Hepatocyte (in vitro differentiated cells): Measurements from ENCODE around the gene AMIGO2. TPM values are rescaled to one million over a fixed set of nuclear protein-coding genes. Genes with fewer than 3 reads are reported as not detected.

ENCODE experiments used
- DNase-seq: peaks from one replicate; pipeline ENCODE4 v3.0.0-alpha.2; 2016; ENCODE audit warnings: low spot score
- H2AFZ ChIP-seq: fragments of 200-600 bp; sonication (generic); 2 replicates; pipeline ENCODE4 v1.6.0; 2016; ENCODE audit warnings: antibody characterized with exemption, mild to moderate bottlenecking
- H3K27ac ChIP-seq: fragments of 200-600 bp; sonication (generic); 2 replicates; pipeline ENCODE4 v1.5.1; 2016; ENCODE audit warnings: mild to moderate bottlenecking
- H3K27me3 ChIP-seq: fragments of 200-600 bp; sonication (generic); 2 replicates; pipeline ENCODE4 v1.6.1; 2016
- H3K36me3 ChIP-seq: fragments of 200-600 bp; sonication (generic); replicated peaks from 2 replicates; pipeline ENCODE4 v1.5.1; 2016; ENCODE audit warnings: low read depth; ENCODE audit not compliant: insufficient read depth
- H3K4me1 ChIP-seq: fragments of 200-600 bp; sonication (generic); 2 replicates; pipeline ENCODE4 v1.5.1; 2016; ENCODE audit warnings: mild to moderate bottlenecking, moderate library complexity; ENCODE audit not compliant: insufficient read depth
- H3K4me2 ChIP-seq: fragments of 200-600 bp; sonication (generic); 2 replicates; pipeline ENCODE4 v1.6.0; 2016
- H3K4me3 ChIP-seq: fragments of 200-600 bp; sonication (generic); 2 replicates; pipeline ENCODE4 v1.5.1; 2016; ENCODE audit warnings: mild to moderate bottlenecking
- H3K79me2 ChIP-seq: fragments of 200-600 bp; sonication (generic); 2 replicates; pipeline ENCODE4 v1.6.0; 2017; ENCODE audit warnings: mild to moderate bottlenecking
- H3K9me2 ChIP-seq: fragments of 200-600 bp; sonication (generic); replicated peaks from 2 replicates; pipeline ENCODE4 v1.6.0; 2017; ENCODE audit warnings: mild to moderate bottlenecking; ENCODE audit not compliant: insufficient read depth
- H3K9me3 ChIP-seq: fragments of 200-600 bp; sonication (generic); 2 replicates; pipeline ENCODE4 v1.5.1; 2016; ENCODE audit warnings: low read depth, mild to moderate bottlenecking
- H4K20me1 ChIP-seq: fragments of 200-600 bp; sonication (generic); 2 replicates; pipeline ENCODE4 v1.6.0; 2016; ENCODE audit warnings: mild to moderate bottlenecking; ENCODE audit not compliant: insufficient read depth, poor library complexity, severe bottlenecking
- EZH2 ChIP-seq: fragments of 200-600 bp; sonication (generic); IDR thresholded peaks from 2 replicates; pipeline ENCODE4 v1.6.1; 2016; ENCODE audit warnings: antibody characterized with exemption, mild to moderate bottlenecking, borderline replicate concordance
- EZH2phosphoT487 ChIP-seq: fragments of 200-600 bp; sonication (generic); IDR thresholded peaks from one replicate; pipeline ENCODE4 v1.6.1; 2018; ENCODE audit warnings: antibody characterized with exemption, mild to moderate bottlenecking, low read depth, moderate library complexity; ENCODE audit not compliant: unreplicated experiment, severe bottlenecking
- WGBS: methylation state at CpG from one replicate; pipeline ENCODE4 v1.1.6; 2016; ENCODE audit warnings: low lambda C conversion rate; ENCODE audit errors: missing lambda C conversion rate; 5-methylcytosine and 5-hydroxymethylcytosine counted together
- polyA plus RNA-seq: library from polyadenylated mRNA; unstranded; fragments of >200 nt; fragmentation: Nextera tagmentation; extraction: Ambion mirVana; gene quantifications from 2 replicates; pipeline ENCODE4 v1.2.1, GENCODE V29; 2016
- total RNA-seq: library from RNA; depleted of rRNA; stranded (reverse); fragments of >200 nt; gene quantifications from 2 replicates; pipeline ENCODE4 v1.2.3, GENCODE V29; 2014
- TF ChIP-seq, protein P1 (sequence below): fragments of 200-600 bp; sonication (generic); IDR thresholded peaks from 2 replicates; pipeline ENCODE4 v1.5.1; 2016; ENCODE audit warnings: antibody characterized with exemption, mild to moderate bottlenecking; ENCODE audit not compliant: poor library complexity

Gene AMIGO2
- total and polyA plus RNA-seq, 2 experiments from 2014 or later, result 57.8 to 65.6 TPM

DNA sequence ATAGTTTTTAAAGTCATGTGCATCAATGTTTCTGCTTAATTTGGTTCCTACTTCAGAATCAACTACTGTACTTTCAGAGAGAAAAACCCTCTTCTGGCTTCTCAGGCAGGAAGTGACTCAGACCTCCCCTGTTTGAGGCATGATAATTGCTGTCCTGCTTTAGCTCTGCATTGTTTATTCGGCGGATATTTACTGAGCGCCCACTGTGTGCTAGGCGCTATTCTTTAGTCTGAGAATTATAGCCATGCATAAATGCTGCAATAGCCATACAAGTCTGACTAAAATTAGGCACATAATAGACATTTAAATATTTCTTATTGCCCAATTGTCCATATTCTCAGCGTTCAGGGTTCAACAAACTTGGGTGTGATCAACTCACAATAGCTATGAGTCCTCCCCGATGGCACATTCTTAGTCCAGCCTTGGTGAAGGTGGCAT is 6.1 kb upstream of the AMIGO2 start:
- Histone ChIP-seq H3K9me3 (no peaks in the 10 kb centered on the region), H3K9me2 (no peaks in the 10 kb centered on the region), H3K36me3 (no peaks in the 10 kb centered on the region), H3K79me2 (no peaks in the 10 kb centered on the region), H3K27ac (peak overlapping the region; percentile 64), H4K20me1 (no peaks in the 10 kb centered on the region), H3K4me3 (no peak overlapping the region), H3K27me3 (no peaks in the 10 kb centered on the region), H3K4me1 (peaks cover 42% of the 10 kb centered on the region), H3K4me2 (peak overlapping the region; percentile 19), H2AFZ (no peak overlapping the region)
- TF ChIP-seq, protein P1, sequence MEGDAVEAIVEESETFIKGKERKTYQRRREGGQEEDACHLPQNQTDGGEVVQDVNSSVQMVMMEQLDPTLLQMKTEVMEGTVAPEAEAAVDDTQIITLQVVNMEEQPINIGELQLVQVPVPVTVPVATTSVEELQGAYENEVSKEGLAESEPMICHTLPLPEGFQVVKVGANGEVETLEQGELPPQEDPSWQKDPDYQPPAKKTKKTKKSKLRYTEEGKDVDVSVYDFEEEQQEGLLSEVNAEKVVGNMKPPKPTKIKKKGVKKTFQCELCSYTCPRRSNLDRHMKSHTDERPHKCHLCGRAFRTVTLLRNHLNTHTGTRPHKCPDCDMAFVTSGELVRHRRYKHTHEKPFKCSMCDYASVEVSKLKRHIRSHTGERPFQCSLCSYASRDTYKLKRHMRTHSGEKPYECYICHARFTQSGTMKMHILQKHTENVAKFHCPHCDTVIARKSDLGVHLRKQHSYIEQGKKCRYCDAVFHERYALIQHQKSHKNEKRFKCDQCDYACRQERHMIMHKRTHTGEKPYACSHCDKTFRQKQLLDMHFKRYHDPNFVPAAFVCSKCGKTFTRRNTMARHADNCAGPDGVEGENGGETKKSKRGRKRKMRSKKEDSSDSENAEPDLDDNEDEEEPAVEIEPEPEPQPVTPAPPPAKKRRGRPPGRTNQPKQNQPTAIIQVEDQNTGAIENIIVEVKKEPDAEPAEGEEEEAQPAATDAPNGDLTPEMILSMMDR, result no peak
- no peak for TF ChIP-seq EZH2phosphoT487
- TF ChIP-seq EZH2, result no peak
- peak; percentile 46 for DNase-seq
- WGBS, result 30% methylated on average over 6 of the region's 6 CpGs

DNA sequence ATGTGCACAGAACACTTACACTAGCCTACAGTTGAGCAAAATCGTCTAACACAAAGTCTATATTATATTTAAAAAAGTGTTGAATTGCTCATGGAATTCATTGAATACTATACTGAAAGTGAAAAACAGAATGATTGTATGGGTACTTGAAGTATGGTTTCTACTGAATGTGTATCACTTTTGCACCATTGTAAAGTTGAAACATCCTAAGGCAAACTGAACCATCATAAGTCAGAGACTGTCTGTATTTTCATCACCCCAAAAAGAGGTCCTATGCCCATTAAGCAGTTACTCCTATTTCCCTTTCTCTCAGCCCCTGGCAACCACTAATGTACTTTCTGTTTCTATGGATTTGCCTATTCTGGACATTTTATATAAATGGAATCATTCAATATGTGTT is 4.4 kb upstream of the AMIGO2 start:
- no peaks in the 10 kb centered on the region for H4K20me1 ChIP-seq
- 93% methylated on average over 1 of the region's 1 CpG for WGBS
- no peaks in the 10 kb centered on the region for H3K27me3 ChIP-seq
- no peak overlapping the region for H2AFZ ChIP-seq
- H3K4me2 ChIP-seq, result no peak overlapping the region
- peaks cover under 1% of the 10 kb centered on the region for H3K79me2 ChIP-seq
- no peak for DNase-seq
- H3K4me1 ChIP-seq, result peaks cover 42% of the 10 kb centered on the region
- no peak overlapping the region for H3K4me3 ChIP-seq
- no peaks in the 10 kb centered on the region for H3K9me3 ChIP-seq
- H3K36me3 ChIP-seq, result no peaks in the 10 kb centered on the region
- TF ChIP-seq EZH2 (no peak), EZH2phosphoT487 (no peak)
- TF ChIP-seq, protein P1, result no peak
- no peaks in the 10 kb centered on the region for H3K9me2 ChIP-seq
- no peak overlapping the region for H3K27ac ChIP-seq

DNA sequence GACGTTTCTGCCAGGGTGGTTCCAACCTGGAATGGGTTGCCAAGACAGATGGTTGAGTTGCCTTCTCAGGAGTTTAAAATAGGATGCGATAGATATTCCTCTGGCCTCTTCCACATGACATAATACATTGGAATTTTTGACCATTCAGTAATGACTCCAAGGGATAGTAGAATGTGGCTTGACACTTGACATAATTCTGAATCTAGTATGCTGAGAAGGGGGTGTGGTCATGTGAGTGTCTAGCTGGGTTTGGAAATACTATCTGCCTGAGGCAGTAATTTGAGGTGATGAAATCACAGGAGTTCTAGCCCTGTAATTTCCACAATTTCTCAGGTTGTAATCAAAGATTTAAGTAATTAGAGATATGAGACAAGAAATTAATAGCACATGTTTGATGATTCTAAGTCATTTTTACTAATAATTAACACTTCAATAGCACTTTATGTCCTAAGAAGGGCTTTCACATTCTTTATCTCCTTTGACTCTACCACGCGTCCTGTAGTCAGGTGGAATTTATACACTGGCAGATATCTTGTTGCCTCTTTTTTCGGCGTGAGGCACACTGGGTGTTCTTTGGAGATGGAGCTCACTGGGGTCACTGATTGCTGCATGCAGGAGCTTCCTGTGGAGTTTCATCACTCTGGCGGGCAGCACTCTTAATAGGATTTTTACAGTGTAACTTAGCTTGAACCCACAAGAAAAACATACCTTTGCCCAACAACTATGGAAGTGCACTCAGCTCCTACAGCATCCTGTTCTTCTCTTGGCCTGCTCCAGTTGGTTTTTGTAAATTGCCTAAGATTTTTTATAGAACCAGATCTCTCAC is 3.2 kb upstream of the AMIGO2 start:
- peaks cover 40% of the 10 kb centered on the region for H3K4me1 ChIP-seq
- no peak overlapping the region for H2AFZ ChIP-seq
- WGBS, result 46% methylated on average over 7 of the region's 7 CpGs
- DNase-seq, result peak; percentile 63
- H3K79me2 ChIP-seq, result peaks cover 12% of the 10 kb centered on the region
- no peaks in the 10 kb centered on the region for H3K9me3 ChIP-seq
- no peak overlapping the region for H3K4me3 ChIP-seq
- H3K36me3 ChIP-seq, result no peaks in the 10 kb centered on the region
- H3K9me2 ChIP-seq, result no peaks in the 10 kb centered on the region
- peak overlapping the region; percentile 50 for H3K27ac ChIP-seq
- no peaks in the 10 kb centered on the region for H4K20me1 ChIP-seq
- no peak for TF ChIP-seq EZH2phosphoT487
- TF ChIP-seq EZH2, result no peak
- TF ChIP-seq, protein P1, result no peak
- H3K27me3 ChIP-seq, result no peaks in the 10 kb centered on the region
- H3K4me2 ChIP-seq, result no peak overlapping the region
